ENCODE results near the gene METTL8. TPM values are rescaled to one million over a fixed set of nuclear protein-coding genes. Genes with fewer than 3 reads are reported as not detected.
A peak's percentile ranks its signal among the peaks of the same experiment; 100 is the strongest.

METTL8 gene
- total RNA-seq: 10 to 100 TPM; 25.6 to 31.0 TPM

GRCh38 chr2:171433763-171434012 is at the start of gene METTL8:
Gene METTL8, minus strand, starts transcription at chr2:171433990. Its CDS starts 41,805 bp downstream, at chr2:171392185.
- no peak for DNase-seq
- Mint-ChIP-seq H3K9me3 (no peaks in the 10 kb centered on the region), H3K36me3 (ENCODE audit: insufficient read depth in 2 of 2) (peaks cover 6 to 37% of the 10 kb centered on the region in 2 donors), H3K27ac (peak within 1 kb of the TSS; percentile 98), H3K4me3 (peak within 1 kb of the TSS; percentile 98 to 100), H3K27me3 (ENCODE audit: low read depth) (no peaks in the 10 kb centered on the region), H3K4me1 (ENCODE audit: low read depth) (peaks cover 58% of the 10 kb centered on the region)
- no peak for ATAC-seq (replicated peaks in 1 of 2)

GRCh38 chr2:171482877-171483276 is 49.1 kb upstream of the METTL8 start:
- no peak overlapping the region for H3K4me3 Mint-ChIP-seq
- no peaks in the 10 kb centered on the region for H3K4me1 Mint-ChIP-seq (ENCODE audit: low read depth)
- H3K27me3 Mint-ChIP-seq (ENCODE audit: low read depth): no peaks in the 10 kb centered on the region
- peaks cover 0 to 14% of the 10 kb centered on the region in 2 donors for H3K36me3 Mint-ChIP-seq (ENCODE audit: insufficient read depth in 2 of 2)
- no peaks in the 10 kb centered on the region for H3K9me3 Mint-ChIP-seq
- no peak overlapping the region for H3K27ac Mint-ChIP-seq
- DNase-seq: no peak
- ATAC-seq (replicated peaks in 1 of 2): no peak

- Mint-ChIP-seq H3K27me3 (ENCODE audit: low read depth) (no peaks in the 10 kb centered on the region), H3K36me3 (ENCODE audit: insufficient read depth in 2 of 2) (peaks cover 0 to 9% of the 10 kb centered on the region in 2 donors), H3K4me1 (ENCODE audit: low read depth) (no peaks in the 10 kb centered on the region), H3K4me3 (no peak overlapping the region), H3K9me3 (no peaks in the 10 kb centered on the region), H3K27ac (no peak overlapping the region)
- ATAC-seq (replicated peaks in 1 of 2) (no peak), DNase-seq (no peak)
Observed at GRCh38 chr2:171482308-171482707, 48.5 kb upstream of the METTL8 start.

- DNase-seq (no peak), ATAC-seq (replicated peaks in 1 of 2) (no peak)
- H3K4me3 Mint-ChIP-seq: no peak overlapping the region
- H3K36me3 Mint-ChIP-seq (ENCODE audit: insufficient read depth in 2 of 2): peaks cover 0 to 7% of the 10 kb centered on the region in 2 donors
- no peaks in the 10 kb centered on the region for H3K27me3 Mint-ChIP-seq (ENCODE audit: low read depth)
- no peak overlapping the region for H3K27ac Mint-ChIP-seq
- no peaks in the 10 kb centered on the region for H3K9me3 Mint-ChIP-seq
- no peaks in the 10 kb centered on the region for H3K4me1 Mint-ChIP-seq (ENCODE audit: low read depth)
Observed at GRCh38 chr2:171480908-171481307, 47.1 kb upstream of the METTL8 start.

- Mint-ChIP-seq H3K27ac (no peak overlapping the region), H3K4me1 (ENCODE audit: low read depth) (no peaks in the 10 kb centered on the region), H3K9me3 (no peaks in the 10 kb centered on the region), H3K27me3 (ENCODE audit: low read depth) (no peaks in the 10 kb centered on the region), H3K36me3 (ENCODE audit: insufficient read depth in 2 of 2) (peaks cover 3 to 11% of the 10 kb centered on the region in 2 donors), H3K4me3 (no peak overlapping the region)
- peak; percentile 27 to 55 for ATAC-seq (replicated peaks in 1 of 2)
- peak in 1 of 2 donors; percentile 1 for DNase-seq
Observed at GRCh38 chr2:171479154-171479814, 45.5 kb upstream of the METTL8 start.

GRCh38 chr2:171478345-171478744 is 44.6 kb upstream of the METTL8 start:
- no peak for DNase-seq
- H3K4me3 Mint-ChIP-seq: no peak overlapping the region
- no peak overlapping the region for H3K27ac Mint-ChIP-seq
- H3K9me3 Mint-ChIP-seq: no peaks in the 10 kb centered on the region
- H3K36me3 Mint-ChIP-seq (ENCODE audit: insufficient read depth in 2 of 2): peaks cover 3 to 12% of the 10 kb centered on the region in 2 donors
- H3K27me3 Mint-ChIP-seq (ENCODE audit: low read depth): no peaks in the 10 kb centered on the region
- ATAC-seq (replicated peaks in 1 of 2): no peak
- H3K4me1 Mint-ChIP-seq (ENCODE audit: low read depth): no peaks in the 10 kb centered on the region

- no peak for DNase-seq
- Mint-ChIP-seq H3K27ac (no peak overlapping the region), H3K27me3 (ENCODE audit: low read depth) (no peaks in the 10 kb centered on the region), H3K36me3 (ENCODE audit: insufficient read depth in 2 of 2) (peaks cover 5 to 13% of the 10 kb centered on the region in 2 donors), H3K4me1 (ENCODE audit: low read depth) (no peaks in the 10 kb centered on the region), H3K4me3 (no peak overlapping the region), H3K9me3 (no peaks in the 10 kb centered on the region)
- ATAC-seq (replicated peaks in 1 of 2): no peak
Observed at GRCh38 chr2:171475979-171476378, 42.2 kb upstream of the METTL8 start.

GRCh38 chr2:171470129-171470528 is 36.3 kb upstream of the METTL8 start:
- no peak overlapping the region for H3K4me3 Mint-ChIP-seq
- no peak overlapping the region for H3K27ac Mint-ChIP-seq
- DNase-seq: no peak
- ATAC-seq (replicated peaks in 1 of 2): no peak
- H3K27me3 Mint-ChIP-seq (ENCODE audit: low read depth): no peaks in the 10 kb centered on the region
- no peaks in the 10 kb centered on the region for H3K9me3 Mint-ChIP-seq
- peaks cover 9 to 15% of the 10 kb centered on the region in 2 donors for H3K36me3 Mint-ChIP-seq (ENCODE audit: insufficient read depth in 2 of 2)
- no peaks in the 10 kb centered on the region for H3K4me1 Mint-ChIP-seq (ENCODE audit: low read depth)

GRCh38 chr2:171469176-171469575 is 35.4 kb upstream of the METTL8 start:
- DNase-seq (no peak), ATAC-seq (replicated peaks in 1 of 2) (no peak)
- peaks cover 6 to 9% of the 10 kb centered on the region in 2 donors for H3K36me3 Mint-ChIP-seq (ENCODE audit: insufficient read depth in 2 of 2)
- no peaks in the 10 kb centered on the region for H3K4me1 Mint-ChIP-seq (ENCODE audit: low read depth)
- no peaks in the 10 kb centered on the region for H3K27me3 Mint-ChIP-seq (ENCODE audit: low read depth)
- no peak overlapping the region for H3K4me3 Mint-ChIP-seq
- H3K9me3 Mint-ChIP-seq: no peaks in the 10 kb centered on the region
- H3K27ac Mint-ChIP-seq: no peak overlapping the region

GRCh38 chr2:171460537-171460936 is 26.7 kb upstream of the METTL8 start:
- Mint-ChIP-seq H3K27ac (no peak overlapping the region), H3K4me3 (no peak overlapping the region), H3K4me1 (ENCODE audit: low read depth) (no peaks in the 10 kb centered on the region), H3K9me3 (peaks cover 1 to 2% of the 10 kb centered on the region in 2 donors), H3K27me3 (ENCODE audit: low read depth) (no peaks in the 10 kb centered on the region), H3K36me3 (ENCODE audit: insufficient read depth in 2 of 2) (peaks cover 13 to 35% of the 10 kb centered on the region in 2 donors)
- DNase-seq (no peak), ATAC-seq (replicated peaks in 1 of 2) (no peak)

GRCh38 chr2:171459498-171459897 is 25.7 kb upstream of the METTL8 start:
- H3K9me3 Mint-ChIP-seq: peaks cover 1 to 2% of the 10 kb centered on the region in 2 donors
- H3K36me3 Mint-ChIP-seq (ENCODE audit: insufficient read depth in 2 of 2): peaks cover 16 to 39% of the 10 kb centered on the region in 2 donors
- no peaks in the 10 kb centered on the region for H3K4me1 Mint-ChIP-seq (ENCODE audit: low read depth)
- H3K4me3 Mint-ChIP-seq: no peak overlapping the region
- H3K27me3 Mint-ChIP-seq (ENCODE audit: low read depth): no peaks in the 10 kb centered on the region
- no peak for DNase-seq
- ATAC-seq (replicated peaks in 1 of 2): no peak
- no peak overlapping the region for H3K27ac Mint-ChIP-seq

- no peaks in the 10 kb centered on the region for H3K4me1 Mint-ChIP-seq (ENCODE audit: low read depth)
- H3K36me3 Mint-ChIP-seq (ENCODE audit: insufficient read depth in 2 of 2): peaks cover 13 to 32% of the 10 kb centered on the region in 2 donors
- no peaks in the 10 kb centered on the region for H3K27me3 Mint-ChIP-seq (ENCODE audit: low read depth)
- peaks cover 1 to 2% of the 10 kb centered on the region in 2 donors for H3K9me3 Mint-ChIP-seq
- DNase-seq: no peak
- H3K27ac Mint-ChIP-seq: peak overlapping the region; percentile 28
- H3K4me3 Mint-ChIP-seq: no peak overlapping the region
- no peak for ATAC-seq (replicated peaks in 1 of 2)
Observed at GRCh38 chr2:171452773-171453172, 19.0 kb upstream of the METTL8 start.

- no peak overlapping the region for H3K27ac Mint-ChIP-seq
- H3K36me3 Mint-ChIP-seq (ENCODE audit: insufficient read depth in 2 of 2): peaks cover 7 to 28% of the 10 kb centered on the region in 2 donors
- ATAC-seq (replicated peaks in 1 of 2) (no peak), DNase-seq (no peak)
- H3K27me3 Mint-ChIP-seq (ENCODE audit: low read depth): no peaks in the 10 kb centered on the region
- no peaks in the 10 kb centered on the region for H3K4me1 Mint-ChIP-seq (ENCODE audit: low read depth)
- no peaks in the 10 kb centered on the region for H3K9me3 Mint-ChIP-seq
- H3K4me3 Mint-ChIP-seq: no peak overlapping the region
Observed at GRCh38 chr2:171451074-171451473, 17.3 kb upstream of the METTL8 start.

GRCh38 chr2:171447675-171448074 is 13.9 kb upstream of the METTL8 start:
- Mint-ChIP-seq H3K9me3 (no peaks in the 10 kb centered on the region), H3K27ac (no peak overlapping the region), H3K4me3 (no peak overlapping the region), H3K36me3 (ENCODE audit: insufficient read depth in 2 of 2) (peaks cover 0 to 20% of the 10 kb centered on the region in 2 donors), H3K27me3 (ENCODE audit: low read depth) (no peaks in the 10 kb centered on the region), H3K4me1 (ENCODE audit: low read depth) (no peaks in the 10 kb centered on the region)
- ATAC-seq (replicated peaks in 1 of 2): no peak
- DNase-seq: no peak

Measured in activated T-cell treated with anti-CD3 and anti-CD28 coated beads, Interleukin-2, amount 50 U/mL, for 72 hours (primary cell).